K562 (cell line): ENCODE measurements around the gene EPM2A. TPM values are rescaled to one million over a fixed set of nuclear protein-coding genes. Genes with fewer than 3 reads are reported as not detected.

Source experiments
- ADNP ChIP-seq: fragments of 200-800 bp; sonication (Bioruptor generic); IDR thresholded peaks from 2 replicates; pipeline ENCODE4 v1.6.1; 2016; ENCODE audit warnings: missing genetic modification characterization, missing compliant biosample characterization
- ARID3A ChIP-seq: IDR thresholded peaks from 2 replicates; pipeline ENCODE4 v1.6.1; 2012; ENCODE audit warnings: low read depth, low read length, improper control_type of control experiment, borderline replicate concordance
- CBX8 ChIP-seq: fragments of 200-600 bp; sonication (generic); IDR thresholded peaks from 2 replicates; pipeline ENCODE4 v1.6.1; 2012; ENCODE audit warnings: borderline replicate concordance, mixed run types, low read depth, mild to moderate bottlenecking, moderate library complexity, mixed read lengths, low read length, control low read depth, inconsistent platforms; ENCODE audit not compliant: poor library complexity, severe bottlenecking; ENCODE audit errors: extremely low read depth
- CGGBP1 ChIP-seq: fragments of 250-450 bp; sonication (Bioruptor Pico); IDR thresholded peaks from 2 replicates; pipeline ENCODE4 v1.9.0; 2021; ENCODE audit warnings: mild to moderate bottlenecking
- ELF2 ChIP-seq: fragments of 250-450 bp; sonication (Bioruptor Pico); IDR thresholded peaks from 2 replicates; pipeline ENCODE4 v1.5.0; 2021; ENCODE audit warnings: mild to moderate bottlenecking
- EWSR1 ChIP-seq: fragments of 450-650 bp; IDR thresholded peaks from 2 replicates; pipeline ENCODE4 v1.6.1; 2018; ENCODE audit warnings: borderline replicate concordance, mild to moderate bottlenecking, low read depth, moderate library complexity; ENCODE audit not compliant: partially characterized antibody
- FOSL1 ChIP-seq: fragments of 200-800 bp; sonication (Bioruptor generic); conservative IDR thresholded peaks from 2 replicates; pipeline ENCODE4 v1.6.1; 2016; ENCODE audit warnings: missing genetic modification characterization, missing compliant biosample characterization
- HDGF ChIP-seq: fragments of 450-650 bp; IDR thresholded peaks from 2 replicates; pipeline ENCODE4 v1.6.1; 2016
- KLF1 ChIP-seq: fragments of 450-650 bp; IDR thresholded peaks from 2 replicates; pipeline ENCODE4 v1.6.1; 2016; ENCODE audit warnings: missing genetic modification characterization, missing compliant biosample characterization
- KLF10 ChIP-seq: fragments of 250-450 bp; sonication (Bioruptor Pico); IDR thresholded peaks from 2 replicates; pipeline ENCODE4 v1.6.1; 2021; ENCODE audit warnings: matching md5 sums
- NCOA2 ChIP-seq, 2 experiments: fragments of 450-650 bp; IDR thresholded peaks; 2 replicates each; pipeline ENCODE4 v1.6.1; 2018; ENCODE audit warnings: mild to moderate bottlenecking in 2 of 2, moderate library complexity in 1 of 2; ENCODE audit not compliant: partially characterized antibody in 2 of 2
- NFRKB ChIP-seq: fragments of 450-650 bp; IDR thresholded peaks from 2 replicates; pipeline ENCODE4 v1.6.1; 2016; ENCODE audit warnings: low read depth
- PTTG1 ChIP-seq: fragments of 450-650 bp; IDR thresholded peaks from 2 replicates; pipeline ENCODE4 v1.6.1; 2016; ENCODE audit warnings: low read depth, mild to moderate bottlenecking, missing genetic modification characterization, missing compliant biosample characterization
- RBBP5 ChIP-seq: fragments of 200-600 bp; sonication (generic); IDR thresholded peaks from 2 replicates; pipeline ENCODE4 v1.6.1; 2012; ENCODE audit warnings: borderline replicate concordance, mild to moderate bottlenecking, low read length, control low read depth, inconsistent platforms; ENCODE audit not compliant: insufficient read depth, poor library complexity, severe bottlenecking
- RBM17 ChIP-seq: fragments of 200-400 bp; formaldehyde crosslinking; IDR thresholded peaks from 2 replicates; pipeline ENCODE4 v1.6.1; 2017; ENCODE audit warnings: low read depth, mild to moderate bottlenecking, low read length, borderline replicate concordance
- TCFL5 ChIP-seq: fragments of 250-450 bp; sonication (Bioruptor Pico); conservative IDR thresholded peaks from 2 replicates; pipeline ENCODE4 v1.6.1; 2021; ENCODE audit warnings: mild to moderate bottlenecking, moderate library complexity, matching md5 sums
- TRIM24 ChIP-seq, 2 experiments: fragments of 450-650 bp; IDR thresholded peaks; 2 replicates each; pipeline ENCODE4 v1.6.1; 2016
- U2AF1 ChIP-seq: fragments of 200-400 bp; formaldehyde crosslinking; optimal IDR thresholded peaks from 2 replicates; pipeline ENCODE3; 2017; ENCODE audit warnings: mild to moderate bottlenecking, low read depth, low read length, moderate library complexity
- XRCC3 ChIP-seq: fragments of 450-650 bp; IDR thresholded peaks from 2 replicates; pipeline ENCODE4 v1.6.1; 2017; ENCODE audit warnings: mild to moderate bottlenecking, moderate library complexity
- ZEB2 ChIP-seq: fragments of 450-650 bp; IDR thresholded peaks from 2 replicates; pipeline ENCODE4 v1.6.1; 2016
- ZMIZ1 ChIP-seq, 2 experiments: fragments of 150-350 bp in 1 of 2; IDR thresholded peaks; 2 replicates each; pipeline ENCODE4 v1.6.1; 2012 to 2016; ENCODE audit warnings: low read depth in 2 of 2, low read length in 2 of 2, mild to moderate bottlenecking in 1 of 2, moderate library complexity in 1 of 2
- ZNF224 ChIP-seq: sonication (generic); formaldehyde crosslinking; IDR thresholded peaks from 2 replicates; pipeline ENCODE4 v1.8.0; 2022; ENCODE audit warnings: mild to moderate bottlenecking, missing genetic modification reagents
- ZNF507 ChIP-seq: conservative IDR thresholded peaks from 2 replicates; pipeline ENCODE4 v1.6.1; 2017; ENCODE audit warnings: missing genetic modification characterization, missing compliant biosample characterization
- polyA plus RNA-seq, 8 experiments: library from polyadenylated mRNA; depleted of rRNA in 4 of 8; stranded (reverse) in 5 of 8; unstranded in 3 of 8; fragments of >200 nt; fragmentation: Nextera tagmentation in 2 of 8; fragmentation: Illumina TruSeq in 1 of 8; extraction: Ambion mirVana in 2 of 8; extraction: Trizol in 1 of 8; gene quantifications; 2 replicates each; pipeline versions ENCODE4 v1.2.1 to v1.2.3, GENCODE V29; 2011 to 2014; ENCODE audit warnings: inconsistent platforms in 1 of 8, missing spikeins in 1 of 8
- total RNA-seq, 7 experiments: library from RNA; depleted of rRNA in 6 of 7; stranded (reverse); fragments of >200 nt in 6 of 7; fragmentation: Illumina TruSeq in 2 of 7; extraction: Trizol in 2 of 7; gene quantifications; 2 replicates each; pipeline versions ENCODE4 v1.2.1 to v1.2.3, GENCODE V29; 2011 to 2021; ENCODE audit warnings: low replicate concordance in 1 of 7

The EPM2A gene
- total and polyA plus RNA-seq, 9 of the 15 experiments (the other 6 are each of a cell fraction or from before 2014, with no cell fraction given), result 0.35 to 5.3 (median 2.5) TPM

DNA sequence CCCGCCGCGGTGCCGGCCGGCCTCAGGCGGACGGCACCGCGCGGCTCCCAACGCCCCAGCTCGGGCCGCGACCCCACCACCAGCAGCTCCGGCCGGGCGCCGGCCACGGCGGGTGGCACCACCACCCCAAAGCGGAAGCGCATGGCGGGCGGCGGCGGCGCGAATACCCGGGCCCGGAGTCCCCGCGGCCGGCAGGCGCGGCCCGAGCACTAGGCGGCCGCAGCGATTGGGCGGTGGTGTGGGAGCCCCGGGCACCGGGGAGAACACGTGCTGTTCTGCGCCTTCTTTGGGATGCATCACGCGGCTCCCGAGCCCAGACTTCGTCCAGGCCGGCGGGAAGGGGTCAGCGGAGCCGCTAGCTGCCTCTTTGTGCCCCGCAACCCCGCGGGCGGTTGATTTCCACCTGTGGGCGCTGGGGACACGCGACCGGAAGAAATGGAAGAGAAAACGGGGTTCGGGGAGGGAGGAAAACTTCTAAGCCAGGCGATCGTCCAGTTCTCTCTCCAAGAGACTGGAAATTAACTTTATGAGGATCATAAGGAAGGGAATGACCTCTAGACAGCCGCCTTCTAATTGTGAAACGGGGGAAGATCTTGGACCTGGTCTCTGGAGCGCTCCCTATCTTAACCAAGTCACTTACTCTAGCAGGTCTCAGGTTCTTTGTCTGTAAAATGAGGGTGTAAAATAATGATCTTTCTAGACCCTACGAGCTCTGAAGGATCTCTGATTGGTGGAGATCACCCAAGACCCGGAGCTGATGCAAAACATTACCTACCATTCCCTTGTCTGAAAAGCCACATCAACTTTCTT lies at the start of gene EPM2A (continued):
- TF ChIP-seq U2AF1, result peak; percentile 83
- 0 out of 4 replicates have a peak, but pooled peaks of 1 of the 2 experiments have one; percentile 27 for TF ChIP-seq TRIM24 (IDR thresholded peaks at IDR 0.05)
- TF ChIP-seq RBBP5, result peak; percentile 70
- no peak for TF ChIP-seq ELF2
- TF ChIP-seq KLF10 (CRISPR knock-in tag), result no peak
- TF ChIP-seq ZEB2, result no peak
- no peak for TF ChIP-seq ADNP
- no peak for TF ChIP-seq KLF1 (tag)
- TF ChIP-seq CGGBP1 (CRISPR knock-in tag), result no peak
- TF ChIP-seq EWSR1, result no peak
- no peak for TF ChIP-seq CBX8
- TF ChIP-seq ZNF507 (tag), result 0 out of 2 replicates have a peak, but pooled peaks have one; percentile 8
- TF ChIP-seq ZNF224 (CRISPR knock-in tag), result no peak; the same call in 1 of the 2 replicates
- no peak for TF ChIP-seq TCFL5 (CRISPR knock-in tag)
- TF ChIP-seq PTTG1 (tag), result no peak
- TF ChIP-seq RBM17, result no peak
- no peak for TF ChIP-seq ZMIZ1 (IDR thresholded peaks at IDR 0.05; ENCODE audit: low read depth in 2 of 2, low read length in 2 of 2)
- 0 out of 2 replicates have a peak, but pooled peaks have one; percentile 27 for TF ChIP-seq FOSL1 (tag)
- no peak for TF ChIP-seq XRCC3
- TF ChIP-seq ARID3A, result 0 out of 2 replicates have a peak, but pooled peaks have one; percentile 56
- TF ChIP-seq NCOA2 (IDR thresholded peaks at IDR 0.05; ENCODE audit: partially characterized antibody in 2 of 2), result no peak
- TF ChIP-seq HDGF, result no peak
- TF ChIP-seq NFRKB, result peak; percentile 88
